Dendritic cell treated with granulocyte-macrophage colony-stimulating factor and Interleukin-4, amounts not matched to agents 40 ng/mL and 50 ng/mL, for 4 days (primary cell): ENCODE measurements around the gene EEA1.
"Not testable (repeated sequence)": the region's sequence is repeated elsewhere in the genome, so short reads cannot be mapped to it uniquely, and the experiment has no call there.

ENCODE experiments used
- H3K27ac Mint-ChIP-seq: one replicate; pipeline ENCODE4 v1.8.0; 2022; ENCODE audit warnings: mild to moderate bottlenecking, mixed read lengths
- H3K27me3 Mint-ChIP-seq: one replicate; pipeline ENCODE4 v1.8.0; 2022; ENCODE audit warnings: mild to moderate bottlenecking, mixed read lengths
- H3K36me3 Mint-ChIP-seq: one replicate; pipeline ENCODE4 v1.8.0; 2022; ENCODE audit warnings: low read depth, mixed read lengths
- H3K4me1 Mint-ChIP-seq: one replicate; pipeline ENCODE4 v1.8.0; 2022; ENCODE audit warnings: low read depth, mixed read lengths
- H3K4me3 Mint-ChIP-seq: one replicate; pipeline ENCODE4 v1.8.0; 2022; ENCODE audit warnings: mild to moderate bottlenecking, moderate library complexity, mixed read lengths
- H3K9me3 Mint-ChIP-seq: one replicate; pipeline ENCODE4 v1.8.0; 2022; ENCODE audit warnings: mixed read lengths
- intact Hi-C: fragments of 100-400 bp; cut with micrococcal nuclease; formaldehyde crosslinking; loops from one replicate; pipeline ENCODE4 v1.15.0; 2022

The EEA1 gene

DNA sequence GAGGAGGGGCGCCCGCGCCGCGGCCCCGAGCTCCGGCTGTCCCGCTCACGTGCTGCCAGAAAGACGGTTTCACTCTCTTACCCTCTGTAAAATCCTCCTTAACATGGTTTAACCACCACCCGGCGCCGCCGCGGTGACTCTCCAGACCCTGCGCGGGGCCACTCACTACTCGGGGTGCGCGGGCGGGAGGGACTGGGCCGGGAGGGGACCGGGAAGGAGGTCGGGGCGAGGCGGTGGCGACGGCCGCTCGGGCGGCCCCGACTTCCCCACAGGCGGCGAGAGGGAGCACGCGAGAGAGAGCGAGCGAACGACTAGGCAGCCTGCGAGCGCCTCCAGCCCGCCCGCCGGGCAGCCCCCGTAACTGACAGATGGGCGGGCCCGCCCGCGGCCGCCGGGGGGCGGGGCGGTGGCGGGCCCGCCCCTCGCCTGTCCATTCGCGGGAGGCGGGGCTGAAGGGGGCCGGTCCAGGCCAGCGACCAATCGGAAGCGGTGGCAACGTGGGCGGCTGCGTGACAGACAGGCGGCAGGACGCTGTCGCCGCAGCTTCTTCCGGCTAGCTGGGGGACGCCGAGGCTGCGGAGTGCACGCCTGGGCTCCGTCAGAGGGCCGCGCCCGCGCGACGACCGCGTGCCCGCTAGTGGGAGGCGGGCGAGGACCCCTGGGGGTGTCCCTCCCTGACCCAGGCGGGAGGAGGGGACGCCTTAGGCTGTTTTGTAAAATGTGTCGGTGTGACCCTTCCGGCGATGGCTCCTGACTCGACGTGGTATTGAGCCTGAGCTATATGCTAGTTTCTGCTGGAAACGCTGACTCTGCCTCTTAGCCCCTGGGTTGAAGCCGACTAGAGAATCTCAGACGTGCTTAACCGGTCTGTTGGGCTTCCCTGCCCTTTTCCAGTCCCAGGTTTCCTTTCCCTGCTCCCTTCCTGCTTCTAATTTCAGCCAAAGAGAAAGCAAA, at the start of gene EEA1:
Gene EEA1 (minus strand): TSS at position 334 of the 954 bp plus-strand sequence. CDS start 229 bp downstream, at position 105.
- Mint-ChIP-seq H3K9me3 (no peaks in the 10 kb centered on the region), H3K27me3 (no peaks in the 10 kb centered on the region), H3K36me3 (peaks cover 21% of the 10 kb centered on the region), H3K27ac (peak within 1 kb of the TSS; percentile 94), H3K4me3 (peak within 1 kb of the TSS; percentile 88), H3K4me1 (peaks cover 20% of the 10 kb centered on the region)
- intact Hi-C loops = loop anchor here (5.0 to 10.0 kb wide), 3 partner anchors 53 to 646 kb away; partner anchors contain the start of gene SOCS2

DNA sequence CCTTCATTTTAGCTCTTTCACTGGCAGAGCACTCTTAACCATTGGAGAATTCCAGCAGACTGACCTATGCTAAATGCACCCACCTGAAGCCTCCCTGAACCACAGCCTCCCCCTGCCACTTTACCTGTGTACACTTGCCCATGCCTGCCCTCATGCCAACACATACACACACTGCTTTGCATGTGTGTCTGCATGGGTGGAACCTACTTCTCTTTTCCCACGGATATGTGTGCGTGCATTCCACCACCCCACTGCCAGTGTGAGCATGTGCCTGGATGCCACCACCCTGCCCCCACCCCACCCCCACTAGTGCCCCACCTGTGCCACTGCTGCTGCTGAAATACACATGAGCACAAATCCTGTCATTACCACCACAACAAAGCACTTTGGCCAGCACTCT, 49.5 kb upstream of the EEA1 start:
- intact Hi-C loops = no loop called here
- peaks cover 16% of the 10 kb centered on the region for H3K9me3 Mint-ChIP-seq
- no peak overlapping the region for H3K27ac Mint-ChIP-seq
- H3K4me3 Mint-ChIP-seq = no peak overlapping the region
- H3K4me1 Mint-ChIP-seq = peaks cover 10% of the 10 kb centered on the region
- no peaks in the 10 kb centered on the region for H3K36me3 Mint-ChIP-seq
- no peaks in the 10 kb centered on the region for H3K27me3 Mint-ChIP-seq

DNA sequence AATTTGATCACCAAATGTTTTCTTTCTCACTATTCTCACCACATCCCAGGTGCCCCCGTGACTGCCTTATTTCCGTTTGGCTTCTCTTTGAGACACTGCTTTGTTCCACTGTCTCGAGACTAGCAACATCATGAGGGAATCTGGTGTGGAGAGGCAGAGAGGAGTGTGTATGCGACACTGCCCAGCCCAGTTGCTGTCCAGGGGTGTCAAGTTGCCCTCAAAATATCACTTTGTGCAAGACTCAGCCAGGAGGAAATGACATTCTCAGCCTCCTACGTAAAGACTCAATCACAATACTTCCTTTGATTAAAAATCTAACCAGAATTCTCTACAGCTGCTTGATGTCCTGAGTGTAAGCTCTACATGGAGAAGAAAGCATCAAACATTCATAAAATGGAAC, 48.2 kb upstream of the EEA1 start:
- peaks cover 10% of the 10 kb centered on the region for H3K4me1 Mint-ChIP-seq
- no peak overlapping the region for H3K4me3 Mint-ChIP-seq
- H3K27me3 Mint-ChIP-seq = no peaks in the 10 kb centered on the region
- peaks cover 16% of the 10 kb centered on the region for H3K9me3 Mint-ChIP-seq
- H3K36me3 Mint-ChIP-seq = no peaks in the 10 kb centered on the region
- H3K27ac Mint-ChIP-seq = no peak overlapping the region
- intact Hi-C loops = no loop called here

DNA sequence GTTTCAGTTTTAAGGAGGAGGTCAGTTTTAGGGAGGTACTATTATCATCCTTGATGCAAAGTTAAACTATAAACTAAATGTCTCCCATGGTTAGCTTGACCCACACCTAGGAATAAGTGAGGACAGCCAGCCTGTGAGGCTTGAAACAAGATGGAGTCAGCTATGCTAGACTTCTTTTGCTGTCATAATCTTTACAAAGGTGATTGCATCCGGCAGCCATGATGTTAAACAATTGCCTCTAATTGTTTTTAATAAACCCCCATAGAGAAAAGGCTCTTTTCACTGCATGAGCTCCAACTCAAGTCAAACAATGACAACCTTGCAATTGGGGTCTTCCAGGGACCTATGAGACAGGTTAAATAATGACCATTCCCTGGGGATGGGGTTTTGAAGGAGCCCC, 45.7 kb upstream of the EEA1 start:
- Mint-ChIP-seq H3K36me3 (no peaks in the 10 kb centered on the region), H3K4me1 (peaks cover 18% of the 10 kb centered on the region), H3K4me3 (no peak overlapping the region), H3K27ac (no peak overlapping the region), H3K27me3 (no peaks in the 10 kb centered on the region), H3K9me3 (no peaks in the 10 kb centered on the region)
- intact Hi-C loops = no loop called here

DNA sequence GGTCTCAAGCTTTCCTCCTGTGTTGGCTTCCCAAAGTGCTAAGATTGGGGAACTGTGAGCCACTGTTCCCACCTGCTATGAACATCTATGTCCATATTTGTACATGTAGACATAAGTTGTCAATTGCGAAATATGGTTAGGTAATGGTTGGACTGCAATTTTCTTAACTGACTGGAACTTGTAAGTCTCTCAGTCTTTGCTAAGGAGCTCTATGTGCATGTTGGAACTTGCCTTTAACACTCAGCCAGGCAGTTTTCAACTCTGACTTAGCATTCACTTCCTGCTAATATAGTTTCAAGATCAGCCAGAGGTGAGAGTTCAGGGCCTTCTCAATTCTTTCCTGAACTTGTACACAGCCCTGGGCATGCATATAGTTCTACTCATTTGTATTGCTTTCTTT, 44.5 kb upstream of the EEA1 start:
- intact Hi-C loops = no loop called here
- Mint-ChIP-seq H3K4me1 (peaks cover 26% of the 10 kb centered on the region), H3K4me3 (no peak overlapping the region), H3K9me3 (no peaks in the 10 kb centered on the region), H3K27me3 (no peaks in the 10 kb centered on the region), H3K36me3 (no peaks in the 10 kb centered on the region), H3K27ac (peak overlapping the region; percentile 27)

DNA sequence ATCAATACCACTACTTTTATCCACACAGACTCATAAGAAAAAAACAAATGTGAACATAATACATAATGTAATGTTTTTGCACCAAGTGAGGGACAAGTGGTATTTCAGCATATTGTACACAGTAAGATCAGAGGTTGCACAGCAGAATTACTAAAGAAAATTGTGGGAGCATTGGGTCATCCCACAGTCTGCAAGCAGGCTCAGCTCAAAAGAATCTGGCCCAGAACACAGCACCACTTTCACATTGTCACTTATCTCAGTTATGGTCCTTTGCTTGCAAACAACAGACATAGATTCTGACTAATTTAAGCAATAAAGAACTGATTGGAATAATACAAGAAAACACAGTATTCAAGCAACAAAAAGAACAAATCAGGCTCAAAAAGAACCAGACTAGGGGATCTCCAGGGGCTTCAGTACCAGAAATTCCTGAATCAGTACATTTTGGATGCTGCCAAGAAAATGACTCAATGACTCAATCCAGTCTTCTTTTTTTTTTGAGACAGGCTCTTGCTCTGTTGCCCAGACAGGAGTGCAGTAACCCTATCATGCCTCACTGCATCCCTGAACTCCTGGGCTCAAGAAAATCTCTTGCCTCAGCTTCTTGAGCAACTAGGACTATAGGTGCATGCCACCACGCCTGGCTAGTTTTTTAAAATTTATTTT, 42.9 kb upstream of the EEA1 start:
- H3K4me1 Mint-ChIP-seq = peaks cover 28% of the 10 kb centered on the region
- intact Hi-C loops = no loop called here
- H3K27me3 Mint-ChIP-seq = no peaks in the 10 kb centered on the region
- no peak overlapping the region for H3K4me3 Mint-ChIP-seq
- H3K36me3 Mint-ChIP-seq = no peaks in the 10 kb centered on the region
- H3K9me3 Mint-ChIP-seq = no peaks in the 10 kb centered on the region
- no peak overlapping the region for H3K27ac Mint-ChIP-seq

DNA sequence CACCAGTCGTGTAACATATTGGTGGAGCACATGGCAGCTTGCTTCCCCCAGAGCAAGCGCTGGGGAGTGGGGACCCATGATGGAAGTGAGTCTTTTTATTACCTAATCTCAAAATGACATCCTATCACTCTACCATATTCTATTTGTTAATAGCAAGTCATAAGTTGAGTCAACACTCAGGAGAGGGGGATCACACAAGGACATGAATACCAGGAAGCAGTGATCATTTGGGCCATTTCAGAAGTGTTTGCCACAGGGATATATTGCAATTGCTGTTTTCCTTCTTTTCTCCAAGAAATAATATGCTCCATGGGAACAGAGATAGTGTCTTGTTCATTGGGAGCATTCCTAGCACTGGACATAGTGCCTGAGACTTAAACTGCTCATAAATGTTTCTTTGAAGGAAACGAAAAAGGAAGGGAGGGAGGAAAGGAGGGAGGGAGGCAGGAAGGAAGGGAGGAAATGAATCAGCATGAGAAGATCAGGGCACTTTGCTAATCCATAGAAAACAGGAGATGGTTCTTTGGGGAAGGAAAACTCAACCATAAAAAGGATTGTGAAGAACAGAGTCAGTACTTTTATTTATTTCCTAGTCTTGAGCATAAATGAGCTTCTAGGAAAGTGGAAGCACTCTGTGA, 39.2 kb upstream of the EEA1 start:
- no peaks in the 10 kb centered on the region for H3K36me3 Mint-ChIP-seq
- H3K27ac Mint-ChIP-seq = peak overlapping the region; percentile 63
- intact Hi-C loops = no loop called here
- no peak overlapping the region for H3K4me3 Mint-ChIP-seq
- no peaks in the 10 kb centered on the region for H3K9me3 Mint-ChIP-seq
- peaks cover 33% of the 10 kb centered on the region for H3K4me1 Mint-ChIP-seq
- no peaks in the 10 kb centered on the region for H3K27me3 Mint-ChIP-seq

DNA sequence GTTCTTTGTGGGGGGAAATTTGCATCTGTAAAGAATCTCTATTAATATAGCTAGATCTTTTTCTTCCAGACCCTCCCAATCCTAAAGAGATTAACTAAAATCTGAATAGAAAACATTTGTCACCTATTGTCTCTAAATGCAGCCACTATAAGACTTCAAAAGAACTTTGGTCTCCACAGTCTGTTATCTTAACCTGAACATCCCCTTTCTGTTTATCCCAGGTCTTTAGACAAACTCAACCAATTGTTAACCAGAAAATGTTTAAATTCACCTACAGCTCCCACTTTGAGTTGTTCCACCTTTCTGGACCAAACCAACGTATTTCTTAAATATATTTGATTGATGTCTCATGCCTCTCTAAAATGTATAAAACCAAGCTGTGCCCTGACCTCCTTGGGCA, 35.3 kb upstream of the EEA1 start:
- H3K4me1 Mint-ChIP-seq = peaks cover 24% of the 10 kb centered on the region
- H3K27me3 Mint-ChIP-seq, H3K36me3 Mint-ChIP-seq, H3K9me3 Mint-ChIP-seq, intact Hi-C loops, H3K4me3 Mint-ChIP-seq, H3K27ac Mint-ChIP-seq: not testable (repeated sequence)

DNA sequence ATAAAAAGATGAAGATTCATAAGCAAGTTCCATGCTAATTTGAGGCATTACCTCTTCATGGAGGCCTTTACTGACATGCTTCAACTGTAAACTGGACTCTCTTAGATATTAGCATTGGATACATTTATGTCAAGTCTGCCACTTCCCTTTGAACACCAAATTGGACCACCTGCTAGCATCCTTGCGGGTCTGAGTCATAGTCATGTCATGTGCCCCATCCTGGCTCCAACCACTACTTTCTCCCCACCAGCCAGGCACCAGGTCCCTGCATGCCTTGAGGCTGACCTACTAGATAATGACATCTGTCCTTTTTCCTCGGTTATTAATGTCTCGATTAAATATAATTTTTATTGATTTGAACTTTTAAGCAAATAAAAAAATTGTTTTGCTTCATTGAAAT, 32.9 kb upstream of the EEA1 start:
- Mint-ChIP-seq H3K9me3 (peaks cover 8% of the 10 kb centered on the region), H3K4me1 (peaks cover 5% of the 10 kb centered on the region), H3K4me3 (no peak overlapping the region), H3K27ac (no peak overlapping the region), H3K27me3 (no peaks in the 10 kb centered on the region), H3K36me3 (peaks cover 3% of the 10 kb centered on the region)
- intact Hi-C loops = no loop called here

DNA sequence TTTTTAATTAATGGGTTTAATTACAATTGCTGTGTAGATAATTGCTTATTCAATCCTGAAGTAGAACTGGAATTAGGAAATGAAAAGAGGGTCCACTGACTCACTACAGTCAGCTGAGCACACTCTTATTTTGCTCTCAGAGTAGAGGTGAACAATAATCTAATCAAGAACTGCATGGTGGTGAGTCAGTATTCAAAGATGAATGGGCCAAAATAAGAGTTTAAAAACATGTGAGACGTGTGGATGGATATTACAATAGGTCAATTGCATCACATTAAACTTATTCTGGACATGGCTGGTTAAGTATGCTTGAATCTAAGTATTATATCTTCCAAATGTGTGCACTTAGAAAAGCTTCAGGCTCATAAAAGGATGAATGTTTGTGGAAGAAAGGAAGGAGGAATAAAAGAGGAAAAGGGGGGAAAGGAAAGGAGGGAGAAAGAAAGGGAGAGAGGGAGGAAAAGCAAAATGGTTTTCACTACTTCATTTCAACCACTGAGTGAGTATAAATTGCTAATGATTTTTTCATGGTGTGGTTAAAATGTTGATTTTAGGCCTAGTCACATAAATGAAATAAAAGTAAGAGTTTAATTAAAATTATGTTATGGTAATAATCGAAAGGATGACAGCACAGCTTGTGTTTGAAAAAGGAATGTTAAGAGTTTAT, 27.0 kb upstream of the EEA1 start:
- Mint-ChIP-seq H3K27me3 (no peaks in the 10 kb centered on the region), H3K36me3 (peaks cover 6% of the 10 kb centered on the region), H3K9me3 (peaks cover 34% of the 10 kb centered on the region), H3K4me1 (peaks cover 6% of the 10 kb centered on the region), H3K4me3 (no peak overlapping the region), H3K27ac (no peak overlapping the region)
- intact Hi-C loops = no loop called here

DNA sequence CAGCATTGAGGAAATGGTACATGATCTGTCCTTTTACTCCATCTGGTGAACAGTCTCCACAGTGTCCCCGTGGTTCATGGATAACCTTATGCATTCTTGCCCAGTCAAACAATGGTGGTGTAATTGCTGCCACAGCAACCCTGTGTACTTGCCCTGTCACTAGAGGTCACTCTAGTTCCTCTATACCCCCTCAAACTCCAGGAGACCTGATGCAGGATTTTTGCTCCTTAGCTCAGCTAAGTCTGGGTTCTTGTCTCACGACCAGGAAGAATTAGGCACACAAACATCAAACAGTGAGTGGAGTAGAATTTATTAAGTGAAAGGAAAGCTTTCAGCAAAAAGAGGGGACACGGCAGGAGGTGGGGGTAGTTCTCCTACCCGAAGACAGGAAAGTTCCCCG, 24.7 kb upstream of the EEA1 start:
- Mint-ChIP-seq H3K36me3 (peaks cover 6% of the 10 kb centered on the region), H3K9me3 (peaks cover 34% of the 10 kb centered on the region), H3K27me3 (no peaks in the 10 kb centered on the region), H3K27ac (no peak overlapping the region), H3K4me1 (peaks cover 6% of the 10 kb centered on the region), H3K4me3 (no peak overlapping the region)
- intact Hi-C loops = no loop called here

DNA sequence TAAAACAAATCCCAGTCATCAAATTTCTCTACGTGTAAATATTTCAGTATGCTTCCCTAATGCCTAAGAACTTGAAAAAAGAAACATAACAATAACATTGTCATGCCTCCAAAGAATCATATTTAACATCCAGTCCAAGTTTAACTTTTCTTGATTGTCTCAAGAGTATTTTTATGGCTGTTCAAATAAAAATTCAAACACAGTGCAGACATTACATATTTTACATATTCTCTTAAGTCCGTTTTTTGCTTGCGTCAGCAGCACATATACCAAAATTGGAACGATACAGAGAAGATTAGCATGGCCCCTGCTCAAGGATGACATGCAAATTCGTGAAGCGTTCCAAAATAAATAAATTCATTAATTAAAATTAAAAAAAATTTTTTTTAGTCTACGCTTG, 23.3 kb upstream of the EEA1 start:
- intact Hi-C loops = no loop called here

DNA sequence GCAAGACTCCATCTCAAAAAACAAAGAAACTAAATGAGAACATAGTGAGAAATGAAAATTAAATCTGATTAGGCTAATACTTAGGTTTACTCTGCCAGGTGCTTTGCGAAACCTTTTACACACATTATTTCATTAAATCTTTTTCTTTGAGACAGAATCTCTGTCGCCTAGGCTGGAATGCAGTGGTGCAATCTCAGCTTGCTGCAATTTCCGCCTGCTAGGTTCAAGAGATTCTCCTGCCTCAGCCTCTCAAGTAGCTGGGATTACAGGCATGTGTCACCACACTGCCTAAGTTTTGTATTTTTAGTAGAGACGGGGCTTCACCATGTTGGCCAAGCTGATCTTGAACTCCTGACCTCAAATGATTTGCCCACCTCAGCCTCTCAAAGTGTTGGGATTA, 21.9 kb upstream of the EEA1 start:
- H3K4me3 Mint-ChIP-seq = no peak overlapping the region
- peaks cover 17% of the 10 kb centered on the region for H3K9me3 Mint-ChIP-seq
- intact Hi-C loops = no loop called here
- H3K27me3 Mint-ChIP-seq = no peaks in the 10 kb centered on the region
- no peak overlapping the region for H3K27ac Mint-ChIP-seq
- no peaks in the 10 kb centered on the region for H3K36me3 Mint-ChIP-seq
- peaks cover 1% of the 10 kb centered on the region for H3K4me1 Mint-ChIP-seq

More for the DNA sequence above, 23.3 kb upstream of the EEA1 start:
- H3K9me3 Mint-ChIP-seq = peaks cover 31% of the 10 kb centered on the region
- no peak overlapping the region for H3K27ac Mint-ChIP-seq
- H3K4me3 Mint-ChIP-seq = no peak overlapping the region
- H3K36me3 Mint-ChIP-seq = peaks cover 6% of the 10 kb centered on the region
- H3K4me1 Mint-ChIP-seq = peaks cover 6% of the 10 kb centered on the region
- H3K27me3 Mint-ChIP-seq = no peaks in the 10 kb centered on the region

DNA sequence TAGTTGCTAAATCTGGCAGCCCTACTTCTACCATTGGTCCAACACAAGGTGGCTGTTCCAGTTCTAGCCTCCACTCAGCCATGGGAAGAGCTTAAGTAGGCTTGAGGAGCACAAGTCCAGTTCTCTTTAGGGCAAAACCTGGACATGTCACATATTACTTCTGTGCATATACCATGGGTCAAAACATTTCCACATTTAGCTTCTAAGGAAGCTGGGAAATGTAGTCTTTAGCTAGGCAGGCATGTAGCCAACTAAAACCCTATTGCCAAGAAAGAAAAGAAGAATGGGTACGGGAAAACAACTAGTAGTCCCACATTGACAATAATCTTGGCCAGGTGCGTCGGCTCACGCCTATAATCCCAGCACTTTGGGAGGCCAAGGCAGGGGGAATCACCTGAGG, 20.9 kb upstream of the EEA1 start:
- H3K9me3 Mint-ChIP-seq = peaks cover 14% of the 10 kb centered on the region
- no peaks in the 10 kb centered on the region for H3K27me3 Mint-ChIP-seq
- H3K4me1 Mint-ChIP-seq = no peaks in the 10 kb centered on the region
- no peak overlapping the region for H3K4me3 Mint-ChIP-seq
- no peak overlapping the region for H3K27ac Mint-ChIP-seq
- no peaks in the 10 kb centered on the region for H3K36me3 Mint-ChIP-seq
- intact Hi-C loops = no loop called here
